ENCODE measurements around the gene PIK3C2G. TPM values are rescaled to one million over a fixed set of nuclear protein-coding genes. Genes with fewer than 3 reads are reported as not detected.

PIK3C2G gene
- total RNA-seq, 1 donor from 2014 or later = 4.6 TPM

GRCh38 chr12:18290386-18290785 is 29.1 kb downstream of the PIK3C2G start:
- Mint-ChIP-seq H3K36me3 (peaks cover 9% of the 10 kb centered on the region), H3K9me3 (no peaks in the 10 kb centered on the region), H3K4me3 (no peak overlapping the region), H3K27me3 (no peaks in the 10 kb centered on the region), H3K27ac (no peak overlapping the region), H3K4me1 (ENCODE audit: unreplicated experiment) (no peaks in the 10 kb centered on the region)
- no peak for DNase-seq (ENCODE audit: extremely low spot score, unreplicated experiment)
- TF ChIP-seq, protein P1, sequence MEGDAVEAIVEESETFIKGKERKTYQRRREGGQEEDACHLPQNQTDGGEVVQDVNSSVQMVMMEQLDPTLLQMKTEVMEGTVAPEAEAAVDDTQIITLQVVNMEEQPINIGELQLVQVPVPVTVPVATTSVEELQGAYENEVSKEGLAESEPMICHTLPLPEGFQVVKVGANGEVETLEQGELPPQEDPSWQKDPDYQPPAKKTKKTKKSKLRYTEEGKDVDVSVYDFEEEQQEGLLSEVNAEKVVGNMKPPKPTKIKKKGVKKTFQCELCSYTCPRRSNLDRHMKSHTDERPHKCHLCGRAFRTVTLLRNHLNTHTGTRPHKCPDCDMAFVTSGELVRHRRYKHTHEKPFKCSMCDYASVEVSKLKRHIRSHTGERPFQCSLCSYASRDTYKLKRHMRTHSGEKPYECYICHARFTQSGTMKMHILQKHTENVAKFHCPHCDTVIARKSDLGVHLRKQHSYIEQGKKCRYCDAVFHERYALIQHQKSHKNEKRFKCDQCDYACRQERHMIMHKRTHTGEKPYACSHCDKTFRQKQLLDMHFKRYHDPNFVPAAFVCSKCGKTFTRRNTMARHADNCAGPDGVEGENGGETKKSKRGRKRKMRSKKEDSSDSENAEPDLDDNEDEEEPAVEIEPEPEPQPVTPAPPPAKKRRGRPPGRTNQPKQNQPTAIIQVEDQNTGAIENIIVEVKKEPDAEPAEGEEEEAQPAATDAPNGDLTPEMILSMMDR (conservative IDR thresholded peaks at IDR 0.05) = no peak

DNA sequence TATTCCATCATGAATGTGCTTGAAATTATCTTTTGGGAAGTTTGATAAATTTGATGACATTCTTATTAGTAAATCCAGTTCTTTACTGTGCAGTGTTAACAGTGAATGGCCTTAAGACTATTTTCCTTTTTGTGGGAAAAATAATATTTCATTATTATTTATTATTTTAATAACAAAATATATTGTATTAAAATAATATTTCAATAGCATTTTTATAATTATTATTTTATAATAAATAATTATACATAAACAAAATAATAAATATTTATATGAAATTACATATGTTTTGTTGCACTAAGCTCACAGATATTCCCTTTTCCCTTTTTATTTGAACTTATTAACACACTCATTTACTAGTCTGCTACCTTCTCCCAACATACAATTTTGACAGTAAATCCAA is 33.6 kb downstream of the PIK3C2G start:
- Mint-ChIP-seq H3K9me3 (no peaks in the 10 kb centered on the region), H3K4me1 (ENCODE audit: unreplicated experiment) (no peaks in the 10 kb centered on the region), H3K27ac (no peak overlapping the region)

GRCh38 chr12:18296201-18296908 is 35.0 kb downstream of the PIK3C2G start:
- no peaks in the 10 kb centered on the region for H3K27me3 Mint-ChIP-seq
- no peaks in the 10 kb centered on the region for H3K4me1 Mint-ChIP-seq (ENCODE audit: unreplicated experiment)
- H3K27ac Mint-ChIP-seq = no peak overlapping the region
- DNase-seq (ENCODE audit: extremely low spot score, unreplicated experiment) = no peak
- TF ChIP-seq, protein P1 (conservative IDR thresholded peaks at IDR 0.05) = no peak
- H3K36me3 Mint-ChIP-seq = peaks cover 14% of the 10 kb centered on the region
- peaks cover 6% of the 10 kb centered on the region for H3K9me3 Mint-ChIP-seq
- no peak overlapping the region for H3K4me3 Mint-ChIP-seq

More for the DNA sequence above, 33.6 kb downstream of the PIK3C2G start:
- H3K27me3 Mint-ChIP-seq = no peaks in the 10 kb centered on the region
- no peak overlapping the region for H3K4me3 Mint-ChIP-seq
- TF ChIP-seq, protein P1 (conservative IDR thresholded peaks at IDR 0.05) = no peak
- peaks cover 7% of the 10 kb centered on the region for H3K36me3 Mint-ChIP-seq
- DNase-seq (ENCODE audit: extremely low spot score, unreplicated experiment) = no peak

DNA sequence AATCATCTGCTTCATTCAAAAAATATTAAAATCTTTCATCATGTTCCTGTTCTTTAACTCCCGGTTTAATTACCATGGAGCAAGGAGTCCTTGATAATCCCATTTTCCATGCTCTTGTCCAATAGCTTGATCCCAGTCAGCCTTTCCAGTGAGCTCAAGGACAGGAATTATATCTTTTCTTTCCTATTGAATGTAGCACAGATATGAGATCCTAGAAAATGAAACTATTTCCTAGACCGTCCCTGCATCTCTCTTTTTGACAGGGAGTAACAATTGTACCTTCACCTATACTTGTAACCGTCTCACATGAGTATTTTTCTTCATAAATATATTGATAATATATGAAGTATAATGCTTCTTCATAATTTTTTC is 35.6 kb downstream of the PIK3C2G start:
- TF ChIP-seq, protein P1 (conservative IDR thresholded peaks at IDR 0.05) = no peak
- H3K4me1 Mint-ChIP-seq (ENCODE audit: unreplicated experiment) = no peaks in the 10 kb centered on the region
- no peaks in the 10 kb centered on the region for H3K27me3 Mint-ChIP-seq
- H3K4me3 Mint-ChIP-seq = no peak overlapping the region
- no peak overlapping the region for H3K27ac Mint-ChIP-seq
- no peak for DNase-seq (ENCODE audit: extremely low spot score, unreplicated experiment)
- peaks cover 6% of the 10 kb centered on the region for H3K9me3 Mint-ChIP-seq
- peaks cover 14% of the 10 kb centered on the region for H3K36me3 Mint-ChIP-seq

DNA sequence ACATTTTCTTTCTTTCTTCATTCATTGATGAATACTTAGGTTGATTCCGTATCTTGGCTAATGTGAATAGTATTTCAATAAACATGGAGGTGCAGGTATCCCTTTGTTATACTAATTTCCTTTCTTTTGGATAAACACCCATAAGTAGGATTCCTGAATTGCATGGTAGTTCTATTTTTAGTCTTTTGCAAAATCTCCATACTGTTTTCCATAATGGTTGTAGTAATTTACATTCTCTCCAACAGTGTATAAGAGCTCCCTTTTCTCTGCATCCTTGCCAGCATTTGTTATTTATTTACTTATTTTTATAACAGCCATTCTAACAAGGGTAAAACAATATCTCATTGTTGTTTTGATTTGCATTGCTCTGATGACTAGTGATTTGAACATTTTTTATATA is 36.6 kb downstream of the PIK3C2G start:
- H3K4me1 Mint-ChIP-seq (ENCODE audit: unreplicated experiment) = no peaks in the 10 kb centered on the region
- peaks cover 6% of the 10 kb centered on the region for H3K9me3 Mint-ChIP-seq
- H3K36me3 Mint-ChIP-seq = peaks cover 14% of the 10 kb centered on the region
- no peak overlapping the region for H3K27ac Mint-ChIP-seq
- TF ChIP-seq, protein P1 (conservative IDR thresholded peaks at IDR 0.05) = no peak
- DNase-seq (ENCODE audit: extremely low spot score, unreplicated experiment) = no peak
- no peak overlapping the region for H3K4me3 Mint-ChIP-seq
- no peaks in the 10 kb centered on the region for H3K27me3 Mint-ChIP-seq
